Glomerular visceral epithelial cell (primary cell): ENCODE measurements around the gene TAF6.

Source experiments
- DNase-seq: peaks from one replicate; pipeline ENCODE4 v3.0.0-alpha.2; 2016; ENCODE audit errors: extremely low spot score

TAF6 gene

GRCh38 chr7:100119072-100119969 lies at the start of gene TAF6, which contains the start of gene CNPY4:
Gene TAF6 (minus strand): TSS chr7:100119358. CDS start chr7:100114209, 5,149 bp downstream.
Gene CNPY4 (plus strand): TSS chr7:100119634. CDS start chr7:100119745, 111 bp downstream.
- peak; percentile 95 for DNase-seq

GRCh38 chr7:100167912-100168323 lies 48.8 kb upstream of the TAF6 start:
- no peak for DNase-seq

- no peak for DNase-seq
Observed at GRCh38 chr7:100166970-100167911, 48.1 kb upstream of the TAF6 start.

- DNase-seq = no peak
Observed at GRCh38 chr7:100166317-100166940, 47.3 kb upstream of the TAF6 start.

GRCh38 chr7:100163871-100164270 lies 44.7 kb upstream of the TAF6 start:
- DNase-seq = no peak

- DNase-seq = no peak
Observed at GRCh38 chr7:100163006-100163531, 43.9 kb upstream of the TAF6 start.

GRCh38 chr7:100160067-100160466 lies 40.9 kb upstream of the TAF6 start:
- no peak for DNase-seq

GRCh38 chr7:100159099-100159623 lies 40.0 kb upstream of the TAF6 start:
- DNase-seq = no peak

- DNase-seq = peak; percentile 84
Observed at GRCh38 chr7:100158229-100159098, 39.3 kb upstream of the TAF6 start, which contains the start of gene TRAPPC14. Gene TRAPPC14 (minus strand): TSS chr7:100158723. CDS start chr7:100158499, 224 bp downstream.

GRCh38 chr7:100157334-100158228 lies 38.4 kb upstream of the TAF6 start:
- peak; percentile 66 for DNase-seq

- no peak for DNase-seq
Observed at GRCh38 chr7:100157069-100157333, 37.8 kb upstream of the TAF6 start.

GRCh38 chr7:100156331-100157068 lies 37.3 kb upstream of the TAF6 start:
- DNase-seq = no peak

GRCh38 chr7:100155553-100156317 lies 36.6 kb upstream of the TAF6 start:
- DNase-seq = no peak

GRCh38 chr7:100154651-100155491 lies 35.7 kb upstream of the TAF6 start:
- DNase-seq = no peak

GRCh38 chr7:100153708-100154535 lies 34.8 kb upstream of the TAF6 start:
- DNase-seq = no peak
